GM21576 (cell line): ENCODE data around the gene INPP1.

Source experiments
- ATAC-seq: cut with Tn5 transposase; IDR thresholded peaks from one replicate; pipeline ENCODE4 v1.9.1; 2021; ENCODE audit warnings: mild to moderate bottlenecking, moderate library complexity; ENCODE audit not compliant: unreplicated experiment

The INPP1 gene

DNA sequence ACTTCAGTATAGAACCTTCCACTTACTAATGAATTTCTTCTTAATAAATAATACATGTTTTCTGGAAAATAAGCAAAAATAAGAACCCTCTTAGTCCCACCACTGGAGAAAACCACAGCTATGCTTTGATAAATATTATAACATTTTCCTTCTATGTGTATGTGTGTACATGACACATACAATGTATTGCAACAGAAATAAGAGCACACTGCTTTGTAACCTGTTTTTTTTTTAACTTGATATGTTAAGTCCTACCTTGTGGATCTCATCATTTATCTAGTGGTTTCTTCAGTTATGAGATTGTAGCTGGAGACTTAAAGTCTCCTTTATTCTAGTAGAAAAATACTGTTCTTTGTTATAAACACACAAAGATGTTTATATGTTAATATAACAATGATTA lies 17.2 kb downstream of the INPP1 start:
- no peak for ATAC-seq

DNA sequence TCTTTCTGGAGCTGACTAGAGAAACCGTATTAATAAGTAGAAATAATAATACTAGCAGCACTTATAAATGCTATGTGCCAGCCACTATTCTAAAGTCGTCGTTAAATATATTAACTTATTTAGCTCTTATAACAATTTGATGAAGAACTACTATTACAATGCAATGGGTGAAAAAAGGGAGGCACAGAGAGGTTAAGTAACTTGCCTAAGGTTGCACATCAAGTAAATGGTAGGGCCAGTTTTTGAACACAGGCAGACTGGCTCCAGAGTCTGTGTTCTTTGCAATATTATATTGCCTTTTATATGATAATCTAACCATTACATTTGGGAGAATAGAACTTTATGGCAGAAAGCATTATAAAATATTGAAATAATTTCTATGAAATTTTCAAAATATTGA lies 17.6 kb downstream of the INPP1 start:
- ATAC-seq: no peak

- no peak for ATAC-seq
Observed at GRCh38 chr2:190361572-190361971, 18.2 kb downstream of the INPP1 start.

- no peak for ATAC-seq
Observed at GRCh38 chr2:190362894-190363293, 19.5 kb downstream of the INPP1 start.

- ATAC-seq: no peak
Observed at GRCh38 chr2:190365499-190366204, 22.3 kb downstream of the INPP1 start.

DNA sequence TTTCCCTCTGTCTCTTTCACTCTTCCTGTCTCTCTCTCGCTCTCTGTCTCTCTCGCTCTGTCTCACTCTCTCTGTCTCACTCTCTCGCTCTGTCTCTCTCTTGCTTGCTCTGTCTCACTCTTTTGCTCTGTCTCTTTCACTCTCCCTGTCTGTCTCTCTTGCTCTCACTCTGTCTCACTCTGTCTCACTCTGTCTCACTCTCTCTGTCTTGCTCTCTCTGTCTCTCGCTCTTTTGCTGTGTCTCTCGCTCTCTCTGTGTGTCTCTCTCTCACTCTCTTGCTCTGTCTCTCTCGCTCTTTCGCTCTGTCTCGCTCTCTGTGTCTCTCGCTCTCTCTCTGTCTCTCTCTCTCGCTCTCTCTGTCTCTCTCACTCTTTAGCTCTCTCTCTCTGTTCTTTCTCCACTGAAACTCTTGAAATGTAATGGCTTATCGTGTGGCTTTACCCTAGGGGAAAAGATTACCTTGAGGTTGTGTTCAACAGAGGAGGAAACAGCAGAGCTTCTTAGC lies 22.9 kb downstream of the INPP1 start:
- no peak for ATAC-seq

DNA sequence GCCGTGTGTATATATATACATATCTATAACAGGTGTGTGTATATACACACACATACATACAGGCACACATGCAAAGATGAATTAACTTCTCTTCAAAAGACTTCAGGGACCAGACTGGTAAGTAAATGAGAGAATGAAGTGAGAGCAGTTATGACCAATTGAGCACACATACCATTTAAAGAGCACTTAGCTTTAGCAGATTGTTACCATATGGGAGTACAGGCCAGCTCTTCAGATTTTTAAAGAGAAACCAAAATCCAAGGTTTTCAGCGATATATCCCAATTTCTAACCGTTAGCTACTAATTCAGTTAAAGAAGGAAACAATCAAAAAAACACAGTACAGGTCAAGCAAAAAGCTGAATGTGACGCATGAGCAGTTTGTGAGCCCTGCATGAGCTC lies 23.7 kb downstream of the INPP1 start:
- no peak for ATAC-seq

DNA sequence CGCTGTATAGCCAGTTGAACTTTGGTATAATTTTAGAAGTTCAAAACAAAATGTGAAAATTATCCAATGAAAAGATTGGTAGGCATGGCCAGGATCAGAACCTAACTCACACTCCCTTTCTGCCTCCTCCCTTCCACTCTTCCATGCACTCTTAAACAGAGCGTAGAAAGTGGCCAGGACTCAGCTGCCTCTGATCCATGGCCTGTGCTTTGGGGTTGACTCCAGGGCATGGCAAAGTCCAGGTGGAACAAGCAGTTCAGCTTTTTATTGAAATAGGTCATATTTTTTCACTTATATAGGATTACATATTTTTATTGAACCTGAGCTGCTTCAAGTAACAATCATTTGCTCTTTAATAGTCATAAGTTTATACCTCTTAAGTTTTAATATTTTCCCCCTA lies 26.2 kb downstream of the INPP1 start:
- no peak for ATAC-seq

DNA sequence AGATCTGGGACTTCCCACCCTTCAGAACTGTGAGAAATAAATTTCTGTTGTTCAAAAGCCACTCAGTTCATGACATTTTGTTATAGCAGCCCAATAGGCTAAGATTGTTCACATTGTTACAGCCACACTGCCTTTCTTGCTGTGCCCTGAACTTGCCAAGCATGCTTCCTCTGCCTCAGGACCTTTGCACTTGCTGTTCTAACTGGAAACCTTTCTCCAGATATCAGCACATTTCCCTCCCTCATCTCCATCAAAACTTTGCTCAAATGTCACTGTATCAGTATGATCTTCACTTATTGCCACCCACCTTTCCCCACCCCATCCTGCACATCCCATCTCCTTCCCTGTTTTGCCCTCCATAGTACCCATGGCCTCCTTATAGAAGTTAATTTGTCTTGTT lies 32.7 kb downstream of the INPP1 start:
- ATAC-seq: no peak

DNA sequence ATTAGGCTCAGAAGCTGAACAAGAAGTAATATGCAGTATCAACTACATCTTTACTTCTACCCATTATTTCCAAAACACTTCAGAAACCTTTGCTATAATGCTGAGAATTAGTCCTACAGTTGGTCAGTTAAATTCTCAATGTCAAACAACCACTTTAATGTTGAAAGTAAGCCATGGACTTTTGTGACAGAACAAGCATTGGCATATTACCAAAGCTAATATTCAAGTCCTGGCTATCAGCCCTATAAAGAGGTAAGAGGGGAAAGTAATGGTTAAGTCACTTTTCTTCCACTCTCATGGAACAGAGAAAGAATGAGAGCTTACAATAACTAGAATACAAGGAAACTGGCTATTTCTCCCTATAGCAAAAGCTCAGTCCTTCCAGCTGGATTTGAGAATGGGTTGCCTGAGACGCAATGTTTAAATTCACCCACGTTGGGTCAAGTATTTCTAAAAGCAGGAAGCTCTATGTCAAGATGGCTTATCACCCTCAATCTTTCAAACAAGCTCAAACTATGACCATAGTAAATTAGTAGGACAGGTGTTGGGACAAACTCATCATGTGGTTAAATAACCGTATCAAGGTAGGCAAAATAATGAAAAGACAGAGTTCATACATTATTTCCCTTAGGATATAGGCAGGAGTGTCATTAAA lies 33.3 kb downstream of the INPP1 start:
- no peak for ATAC-seq

DNA sequence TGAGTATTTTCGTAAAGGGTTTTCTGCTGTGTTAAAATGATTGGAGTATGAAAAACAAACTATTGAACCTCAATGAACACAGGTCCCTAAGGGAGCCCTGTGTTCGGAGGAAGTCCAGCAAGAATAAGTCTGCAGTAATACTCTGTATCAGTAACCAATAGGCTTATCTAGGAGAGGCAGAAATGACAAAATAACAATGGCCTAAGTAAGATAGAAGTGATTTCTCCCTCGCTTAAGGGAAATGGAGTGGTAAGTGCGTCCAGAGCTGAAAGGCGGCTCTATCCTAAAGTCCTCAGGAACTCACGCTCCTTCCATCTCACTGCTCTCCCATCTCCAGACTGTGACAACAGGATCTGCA lies 35.5 kb downstream of the INPP1 start:
- no peak for ATAC-seq

DNA sequence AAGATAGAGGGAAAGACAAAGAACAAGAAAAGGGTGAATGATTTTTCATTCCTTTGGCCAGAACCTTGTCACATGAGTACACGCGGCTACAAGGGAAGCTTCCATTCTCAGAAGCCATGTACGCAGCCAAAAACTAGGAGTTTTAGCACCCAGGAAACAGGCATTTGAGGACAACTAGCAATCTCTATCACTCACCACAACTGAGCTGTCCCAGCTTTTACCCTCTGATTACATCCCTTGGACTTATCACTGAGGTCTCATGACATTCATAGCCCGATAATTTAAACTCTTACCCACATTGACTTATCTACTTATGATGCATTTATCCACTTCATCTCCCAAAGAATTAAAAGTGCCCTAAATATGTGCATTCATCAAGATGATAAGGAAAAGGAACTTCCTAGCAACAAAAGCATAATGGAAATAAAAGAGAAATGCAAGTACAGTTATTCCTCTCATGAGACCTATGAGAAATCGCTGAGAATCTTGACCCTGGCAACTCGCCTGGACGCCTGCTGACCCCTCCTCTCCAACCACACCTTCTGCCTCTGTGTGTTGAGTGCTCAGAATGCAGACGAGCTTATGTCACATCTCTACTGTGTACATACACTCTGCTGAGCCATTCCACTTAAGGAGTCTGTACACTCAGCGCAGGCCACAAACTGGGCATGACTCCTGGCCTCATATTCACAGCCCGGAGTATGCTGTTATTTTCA lies 36.0 kb downstream of the INPP1 start:
- no peak for ATAC-seq

DNA sequence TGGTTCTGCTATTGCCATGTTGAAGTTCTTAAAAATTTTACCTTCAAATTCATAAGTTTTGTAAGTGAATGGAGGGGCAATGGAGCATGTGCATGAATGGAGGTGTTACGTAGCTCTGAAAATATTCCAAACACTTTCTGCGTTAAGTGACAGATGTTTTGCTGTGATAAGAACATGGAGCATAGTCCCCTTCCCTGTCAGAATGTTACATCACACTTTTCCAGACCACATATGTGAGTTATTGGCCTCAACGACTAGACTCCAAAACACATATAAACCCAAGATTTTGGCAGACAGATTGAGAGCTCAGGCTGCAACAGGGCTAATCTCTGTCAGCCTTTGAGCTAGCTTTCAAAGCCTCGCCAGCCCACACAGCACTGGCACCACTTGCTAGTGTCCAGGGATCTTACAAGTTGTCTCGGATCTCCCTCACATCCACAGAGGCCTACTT lies 37.6 kb downstream of the INPP1 start:
- ATAC-seq: no peak

DNA sequence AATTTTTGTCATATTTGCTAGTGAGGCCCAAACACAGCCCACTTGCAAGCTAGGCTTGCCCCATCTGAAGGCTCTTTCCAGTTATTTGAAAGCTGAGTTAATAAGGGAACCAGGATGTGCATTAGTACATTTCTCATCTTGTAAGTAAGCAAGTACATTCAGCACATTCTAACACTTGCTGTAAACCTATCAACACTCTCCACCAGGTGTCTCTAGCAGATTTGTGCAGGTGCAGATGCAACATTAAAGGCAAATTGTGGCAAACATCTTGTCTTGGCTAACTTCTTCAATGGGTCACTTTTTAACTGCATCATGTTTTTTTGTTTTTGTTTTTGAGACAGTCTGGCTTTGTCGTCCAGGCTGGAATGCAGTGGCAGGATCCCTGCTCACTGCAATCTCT lies 39.5 kb downstream of the INPP1 start:
- peak; percentile 84 for ATAC-seq

GRCh38 chr2:190387422-190387821 lies 44.0 kb downstream of the INPP1 start:
- no peak for ATAC-seq

GRCh38 chr2:190396271-190396670 lies 52.9 kb downstream of the INPP1 start:
- ATAC-seq: no peak

- no peak for ATAC-seq
Observed at GRCh38 chr2:190402986-190403603, 59.7 kb downstream of the INPP1 start.

- ATAC-seq: no peak
Observed at GRCh38 chr2:190404487-190404886, 61.1 kb downstream of the INPP1 start.

DNA sequence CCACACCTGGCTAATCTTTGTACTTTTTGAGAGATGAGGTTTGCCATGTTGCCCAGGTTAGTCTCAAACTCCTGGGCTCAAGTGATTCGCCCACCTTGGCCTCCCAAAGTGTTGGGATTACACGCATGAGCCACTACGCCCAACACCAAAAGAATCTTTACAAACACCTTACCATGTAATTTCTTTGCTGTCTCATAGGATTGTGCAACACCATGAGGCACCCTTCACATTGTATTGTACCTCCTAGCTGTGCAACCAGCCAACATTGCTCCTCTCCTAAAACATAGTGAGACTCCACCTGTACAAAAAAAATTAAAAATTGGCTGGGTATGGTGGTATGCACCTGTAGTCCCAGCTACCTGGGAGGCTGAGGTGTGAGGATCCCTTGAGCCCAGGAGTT lies 61.7 kb downstream of the INPP1 start:
- ATAC-seq: no peak

DNA sequence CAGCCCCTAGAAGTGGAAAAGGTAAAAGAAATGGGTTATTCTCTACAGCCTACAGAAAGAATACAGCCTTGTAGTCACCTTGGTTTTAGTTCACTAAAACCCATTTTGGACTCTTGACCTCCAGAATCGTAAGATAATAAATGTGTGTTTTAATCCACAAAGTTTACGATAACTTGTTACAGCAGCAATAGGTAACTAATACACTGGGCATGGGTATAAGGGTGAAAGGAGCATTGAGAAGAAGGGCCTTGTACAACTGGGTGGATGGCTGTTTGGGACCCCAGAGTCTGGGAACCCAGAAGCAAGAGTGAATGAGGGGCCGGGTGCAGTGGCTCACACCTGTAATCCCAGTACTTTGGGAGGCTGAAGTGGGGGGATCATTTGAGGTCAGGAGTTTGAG lies 62.6 kb downstream of the INPP1 start:
- ATAC-seq: no peak

DNA sequence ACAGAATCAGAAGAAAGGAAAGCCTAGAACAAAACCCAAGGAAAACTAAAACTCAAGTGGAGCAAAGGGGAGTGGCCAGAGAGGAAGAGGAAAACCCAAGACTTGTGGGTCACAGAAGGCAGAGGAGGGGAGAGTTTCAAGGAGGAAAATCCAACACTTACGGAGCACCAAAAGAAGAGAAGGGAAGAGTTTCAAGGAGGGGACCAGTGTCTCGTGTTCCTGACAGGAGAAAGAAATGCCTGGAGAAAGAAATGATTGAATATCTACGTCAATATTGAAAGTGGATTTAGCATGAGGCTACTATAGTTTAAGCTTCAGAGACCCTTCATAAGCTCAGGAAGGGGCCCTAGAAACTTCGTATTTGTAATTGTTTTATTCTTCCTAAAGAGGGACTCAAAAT lies 63.4 kb downstream of the INPP1 start:
- ATAC-seq: no peak

DNA sequence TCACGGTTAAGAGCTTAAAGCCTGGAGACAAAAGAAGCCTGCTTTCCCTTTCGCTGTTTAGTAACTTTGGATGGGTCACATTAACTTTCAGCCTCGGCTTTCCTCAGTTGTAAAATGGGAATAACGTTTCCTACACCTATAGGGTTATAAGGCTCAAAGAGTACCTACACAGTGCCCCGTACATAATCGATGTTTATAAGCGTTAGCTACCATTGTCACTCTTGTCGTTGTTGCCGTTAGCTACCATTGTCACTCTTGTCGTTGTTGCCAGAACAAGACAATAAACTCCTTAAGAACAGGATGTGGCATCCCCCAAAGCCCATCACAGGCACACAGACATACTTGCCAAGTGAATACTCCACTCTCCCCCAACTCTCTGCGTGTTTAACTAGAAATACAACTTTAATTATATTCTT lies 63.9 kb downstream of the INPP1 start:
- ATAC-seq: no peak
